SK-MEL-5 (cell line): ENCODE measurements around the gene ECE1. TPM values are rescaled to one million over a fixed set of nuclear protein-coding genes. Genes with fewer than 3 reads are reported as not detected.
"Not testable (repeated sequence)": the region's sequence is repeated elsewhere in the genome, so short reads cannot be mapped to it uniquely, and the experiment has no call there.

Source experiments
- DNase-seq: peaks from one replicate; pipeline ENCODE4 v3.0.0-alpha.2; 2016; ENCODE audit warnings: low read depth, low spot score
- in situ Hi-C: cut with HindIII; loops from 2 replicates; pipeline ENCODE4 v1.10.0; 2016; ENCODE audit warnings: low sequenced_read_pairs, high pct_unique_total_duplicates, low pct_unique_long_range_greater_than_20kb
- total RNA-seq: library from RNA; depleted of rRNA; stranded (reverse); fragments of >200 nt; shearing (Covaris generic); gene quantifications from 2 replicates; pipeline ENCODE4 v1.2.3, GENCODE V29; 2014

Gene ECE1
- total RNA-seq, 1 experiment from 2014 or later = 14.0 TPM

- no peak for DNase-seq
- in situ Hi-C loops = no loop called here
Observed at GRCh38 chr1:21189421-21189820, 100.8 kb downstream of the ECE1 start.

- in situ Hi-C loops = no loop called here
- no peak for DNase-seq
Observed at GRCh38 chr1:21188235-21188634, 102.0 kb downstream of the ECE1 start.

- no peak for DNase-seq
- in situ Hi-C loops = no loop called here
Observed at GRCh38 chr1:21185221-21185731, 105.0 kb downstream of the ECE1 start.

- in situ Hi-C loops = no loop called here
Observed at GRCh38 chr1:21184276-21184675, 106.0 kb downstream of the ECE1 start.

GRCh38 chr1:21182181-21182731, 108.0 kb downstream of the ECE1 start:
- in situ Hi-C loops = no loop called here
- DNase-seq = no peak

More at GRCh38 chr1:21184276-21184675, 106.0 kb downstream of the ECE1 start:
- no peak for DNase-seq

- in situ Hi-C loops, DNase-seq: not testable (repeated sequence)
Observed at GRCh38 chr1:21178271-21178670, 112.0 kb downstream of the ECE1 start.

- peak; percentile 97 for DNase-seq
- in situ Hi-C loops = no loop called here
Observed at GRCh38 chr1:21176586-21177555, 113.4 kb downstream of the ECE1 start, which contains the start of gene EIF4G3. Gene EIF4G3 (minus strand): TSS chr1:21176897. CDS start chr1:21002742, 174,155 bp downstream.

- in situ Hi-C loops = no loop called here
- peak; percentile 20 for DNase-seq
Observed at GRCh38 chr1:21175670-21176581, 114.3 kb downstream of the ECE1 start.

- DNase-seq = peak; percentile 34
- in situ Hi-C loops = no loop called here
Observed at GRCh38 chr1:21175324-21175669, 115.0 kb downstream of the ECE1 start.

- in situ Hi-C loops = no loop called here
Observed at GRCh38 chr1:21174654-21175323, 115.5 kb downstream of the ECE1 start.

GRCh38 chr1:21174230-21174629, 116.0 kb downstream of the ECE1 start:
- in situ Hi-C loops = no loop called here
- DNase-seq = no peak

More at GRCh38 chr1:21174654-21175323, 115.5 kb downstream of the ECE1 start:
- no peak for DNase-seq

GRCh38 chr1:21173096-21173495, 117.2 kb downstream of the ECE1 start:
- in situ Hi-C loops = not testable (repeated sequence)

GRCh38 chr1:21170837-21171236, 119.4 kb downstream of the ECE1 start:
- in situ Hi-C loops, DNase-seq: not testable (repeated sequence)

More at GRCh38 chr1:21173096-21173495, 117.2 kb downstream of the ECE1 start:
- DNase-seq = not testable (repeated sequence)

GRCh38 chr1:21168444-21168843, 121.8 kb downstream of the ECE1 start:
- no peak for DNase-seq
- in situ Hi-C loops = no loop called here
